Measurements from ENCODE around the gene GNPNAT1.

DNA sequence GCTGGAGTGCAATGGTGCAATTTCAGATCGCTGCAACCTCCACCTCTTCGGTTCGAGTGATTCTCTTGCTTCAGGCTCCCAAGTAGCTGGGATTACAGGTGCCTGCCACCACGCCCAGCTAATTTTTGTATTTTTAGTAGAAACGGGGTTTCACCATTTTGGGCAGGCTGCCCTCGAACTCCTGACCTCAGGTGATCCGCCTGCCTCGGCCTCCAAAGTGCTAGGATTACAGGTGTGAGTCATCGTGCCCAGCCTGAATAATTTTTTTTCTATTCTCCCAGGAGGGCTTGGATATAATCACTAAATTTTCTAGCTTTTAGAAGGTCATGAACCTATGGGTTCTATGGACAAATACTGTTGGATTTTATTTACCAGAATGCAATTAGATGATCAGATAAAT, 44.7 kb upstream of the GNPNAT1 start:
- TF ChIP-seq, protein P1, sequence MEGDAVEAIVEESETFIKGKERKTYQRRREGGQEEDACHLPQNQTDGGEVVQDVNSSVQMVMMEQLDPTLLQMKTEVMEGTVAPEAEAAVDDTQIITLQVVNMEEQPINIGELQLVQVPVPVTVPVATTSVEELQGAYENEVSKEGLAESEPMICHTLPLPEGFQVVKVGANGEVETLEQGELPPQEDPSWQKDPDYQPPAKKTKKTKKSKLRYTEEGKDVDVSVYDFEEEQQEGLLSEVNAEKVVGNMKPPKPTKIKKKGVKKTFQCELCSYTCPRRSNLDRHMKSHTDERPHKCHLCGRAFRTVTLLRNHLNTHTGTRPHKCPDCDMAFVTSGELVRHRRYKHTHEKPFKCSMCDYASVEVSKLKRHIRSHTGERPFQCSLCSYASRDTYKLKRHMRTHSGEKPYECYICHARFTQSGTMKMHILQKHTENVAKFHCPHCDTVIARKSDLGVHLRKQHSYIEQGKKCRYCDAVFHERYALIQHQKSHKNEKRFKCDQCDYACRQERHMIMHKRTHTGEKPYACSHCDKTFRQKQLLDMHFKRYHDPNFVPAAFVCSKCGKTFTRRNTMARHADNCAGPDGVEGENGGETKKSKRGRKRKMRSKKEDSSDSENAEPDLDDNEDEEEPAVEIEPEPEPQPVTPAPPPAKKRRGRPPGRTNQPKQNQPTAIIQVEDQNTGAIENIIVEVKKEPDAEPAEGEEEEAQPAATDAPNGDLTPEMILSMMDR (IDR thresholded peaks at IDR 0.05) = no peak
- TF ChIP-seq POLR2A (IDR thresholded peaks at IDR 0.05) (no peak), EP300 (IDR thresholded peaks at IDR 0.05) (no peak)
